ENCODE data around the gene DCLRE1A. TPM values are rescaled to one million over a fixed set of nuclear protein-coding genes. Genes with fewer than 3 reads are reported as not detected.
A peak's percentile ranks its signal among the peaks of the same experiment; 100 is the strongest.
"Not testable (repeated sequence)": the region's sequence is repeated elsewhere in the genome, so short reads cannot be mapped to it uniquely, and the experiment has no call there.

The DCLRE1A gene
- polyA plus RNA-seq, 3 donors from 2014 or later: 4.3 to 7.1 (median 4.4) TPM

DNA sequence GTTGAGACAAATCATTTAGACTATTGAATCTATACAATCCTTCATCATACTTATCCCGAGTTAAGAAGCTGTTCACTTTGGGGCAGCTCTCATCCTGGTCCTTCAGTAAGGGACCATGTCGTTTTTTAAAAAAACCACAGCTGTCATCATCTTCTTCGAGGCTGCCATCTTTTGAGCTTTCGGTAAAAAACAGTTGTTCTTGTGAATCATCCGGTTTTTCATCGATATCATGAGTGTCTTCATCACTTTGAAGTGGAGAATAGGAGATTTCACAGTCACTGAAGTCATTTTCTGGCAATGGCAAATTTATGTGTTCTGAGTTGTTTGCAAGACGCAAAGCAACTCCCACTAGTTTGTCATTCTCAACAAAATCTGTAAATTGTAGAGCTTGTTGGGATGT lies 3.9 kb downstream of the DCLRE1A start:
- H3K27me3 Mint-ChIP-seq (ENCODE audit: low read depth in 3 of 3): peaks cover 2 to 14% (median 5%) of the 10 kb centered on the region in 3 donors
- peak overlapping the region in 1 of 5 donors; percentile 38 for H3K4me3 Mint-ChIP-seq
- H3K27ac Mint-ChIP-seq: peak overlapping the region in 1 of 6 donors; percentile 46
- H3K36me3 Mint-ChIP-seq: peaks cover 8 to 31% (median 14%) of the 10 kb centered on the region in 3 donors
- no peak for DNase-seq
- peaks cover 31 to 47% of the 10 kb centered on the region in 2 donors for H3K4me1 Mint-ChIP-seq
- no peaks in the 10 kb centered on the region for H3K9me3 Mint-ChIP-seq

DNA sequence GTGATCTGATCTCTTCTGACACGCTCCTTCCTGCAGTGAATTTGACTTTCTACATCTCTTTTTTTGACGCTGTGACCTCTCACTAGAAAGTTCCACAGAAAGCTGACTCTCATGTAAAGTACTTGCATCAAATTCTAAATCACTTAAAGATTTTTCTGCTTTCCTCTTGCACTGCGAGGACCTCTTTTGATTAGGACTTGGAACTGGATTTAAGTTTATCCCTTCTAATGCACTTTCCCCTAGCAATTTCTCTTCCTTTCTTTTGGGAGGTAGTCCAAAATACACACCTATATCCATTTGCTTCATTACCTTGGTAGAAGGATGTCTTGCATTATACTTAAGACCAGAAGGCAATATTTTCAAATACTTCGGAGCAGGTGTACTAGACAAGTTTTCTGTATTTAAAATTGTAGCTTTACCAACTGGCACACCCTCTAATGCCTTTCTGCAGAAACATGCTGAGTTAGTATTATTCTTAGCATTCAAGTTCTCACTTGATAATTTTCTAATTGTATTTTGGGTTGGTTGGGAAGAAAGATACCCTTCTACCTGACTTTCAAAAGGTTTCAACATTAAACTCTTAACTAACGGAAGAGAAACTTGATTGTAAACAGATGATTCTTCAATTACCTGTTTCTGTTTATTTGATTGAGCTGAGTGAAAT lies 4.6 kb downstream of the DCLRE1A start:
- no peaks in the 10 kb centered on the region for H3K9me3 Mint-ChIP-seq

DNA sequence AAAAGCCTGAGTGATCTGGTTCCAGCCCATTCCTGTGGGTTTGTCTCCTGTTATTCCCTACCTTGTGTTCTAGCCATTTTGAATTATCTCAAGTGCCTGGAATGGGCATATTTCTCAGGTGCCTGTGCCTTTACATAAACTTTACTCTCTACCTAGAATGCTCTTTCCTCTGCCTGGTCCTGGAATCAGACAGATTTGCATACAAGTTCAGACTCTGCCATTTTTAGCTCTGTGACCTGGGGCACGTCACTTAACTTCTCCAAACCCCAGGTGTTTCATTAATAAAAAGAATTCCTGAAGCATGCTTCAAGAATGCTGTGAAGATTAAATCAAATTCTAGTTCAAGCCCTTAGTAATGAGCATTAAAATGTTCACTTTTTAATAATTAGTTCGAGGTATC lies 7.8 kb downstream of the DCLRE1A start:
- Mint-ChIP-seq H3K27me3 (ENCODE audit: low read depth in 3 of 3) (peaks cover 0 to 3% (median 0%) of the 10 kb centered on the region in 3 donors), H3K4me3 (no peak overlapping the region), H3K9me3 (no peaks in the 10 kb centered on the region), H3K4me1 (peaks cover 12 to 23% of the 10 kb centered on the region in 2 donors), H3K36me3 (peaks cover 16 to 41% (median 21%) of the 10 kb centered on the region in 3 donors), H3K27ac (no peak overlapping the region)
- no peak for DNase-seq

More for the DNA sequence above, 4.6 kb downstream of the DCLRE1A start:
- peak overlapping the region in 2 of 6 donors; percentile 1 to 66 for H3K27ac Mint-ChIP-seq
- peaks cover 10 to 32% (median 14%) of the 10 kb centered on the region in 3 donors for H3K36me3 Mint-ChIP-seq
- DNase-seq: no peak
- H3K27me3 Mint-ChIP-seq (ENCODE audit: low read depth in 3 of 3): peaks cover 0 to 10% (median under 1%) of the 10 kb centered on the region in 3 donors
- peaks cover 28 to 42% of the 10 kb centered on the region in 2 donors for H3K4me1 Mint-ChIP-seq
- no peak overlapping the region for H3K4me3 Mint-ChIP-seq

DNA sequence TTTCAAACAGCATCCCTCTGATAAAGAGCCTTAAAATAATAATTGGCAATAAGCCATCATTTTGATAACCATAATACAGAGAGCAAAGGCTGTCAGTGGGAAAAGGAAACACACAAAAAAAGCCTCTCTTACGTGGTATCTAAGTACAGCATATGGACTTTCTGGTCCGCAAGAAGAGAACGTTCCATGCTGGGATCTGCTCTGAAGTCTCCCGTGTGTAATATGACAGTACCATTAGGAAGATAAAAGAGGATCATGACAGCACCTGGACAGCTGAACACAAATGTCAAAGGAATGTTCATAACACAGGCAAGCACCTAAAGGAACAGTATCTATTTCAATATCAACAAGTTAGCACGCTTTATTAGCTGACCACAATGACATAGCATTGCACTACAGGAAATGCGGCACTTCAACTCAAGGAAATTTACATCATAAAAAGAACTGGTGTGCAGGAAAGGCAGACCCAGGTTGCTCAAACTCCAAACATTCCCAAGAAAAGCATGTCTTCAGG lies 9.9 kb downstream of the DCLRE1A start:
- Mint-ChIP-seq H3K4me1 (peaks cover 8 to 12% of the 10 kb centered on the region in 2 donors), H3K27me3 (ENCODE audit: low read depth in 3 of 3) (peaks cover 0 to under 1% (median 0%) of the 10 kb centered on the region in 3 donors), H3K36me3 (peaks cover 17 to 46% (median 29%) of the 10 kb centered on the region in 3 donors), H3K9me3 (no peaks in the 10 kb centered on the region), H3K4me3 (no peak overlapping the region), H3K27ac (no peak overlapping the region)
- DNase-seq: no peak

DNA sequence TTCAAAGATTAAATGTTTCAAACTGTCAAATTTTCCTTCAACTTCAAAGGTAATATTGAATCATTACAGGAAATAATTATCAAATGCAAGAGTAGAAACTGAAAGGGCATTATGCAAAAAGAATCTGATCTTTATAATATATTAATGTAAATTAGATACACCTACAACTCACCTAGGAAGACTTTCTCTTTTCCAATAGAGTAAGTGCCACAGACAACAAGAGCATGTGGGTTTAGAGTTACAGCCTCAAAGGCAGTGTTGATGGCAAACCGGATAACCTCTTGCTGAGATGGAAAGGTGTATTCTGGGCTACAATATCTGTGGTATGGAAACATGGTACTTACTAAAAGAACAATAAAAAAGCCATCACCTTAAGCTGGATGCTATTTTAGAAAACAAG lies 11.7 kb downstream of the DCLRE1A start:
- no peak for DNase-seq
- no peak overlapping the region for H3K4me3 Mint-ChIP-seq
- peaks cover 17 to 41% (median 25%) of the 10 kb centered on the region in 3 donors for H3K36me3 Mint-ChIP-seq
- H3K27ac Mint-ChIP-seq: no peak overlapping the region
- H3K9me3 Mint-ChIP-seq: no peaks in the 10 kb centered on the region
- H3K4me1 Mint-ChIP-seq: peaks cover 0 to 3% of the 10 kb centered on the region in 2 donors
- no peaks in the 10 kb centered on the region for H3K27me3 Mint-ChIP-seq (ENCODE audit: low read depth in 3 of 3)

DNA sequence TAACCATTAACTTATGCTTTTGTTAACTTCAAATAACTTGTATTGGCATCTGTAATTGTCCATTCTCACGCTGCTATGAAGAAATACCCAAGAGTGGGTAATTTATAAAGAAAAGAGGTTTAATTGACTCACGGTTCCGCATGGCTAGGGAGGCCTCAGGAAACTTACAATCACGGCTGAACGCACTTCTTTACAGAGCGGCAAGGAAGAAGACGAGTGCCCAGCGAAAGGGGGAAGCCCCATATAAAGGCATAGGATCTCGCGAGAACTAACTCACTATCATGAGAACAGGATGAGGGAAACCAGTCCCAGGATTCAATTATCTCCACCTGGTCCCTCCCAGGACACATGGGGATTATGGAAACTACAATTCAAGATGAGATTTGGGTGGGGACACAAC lies 25.3 kb downstream of the DCLRE1A start:
- not testable (repeated sequence) for H3K27ac Mint-ChIP-seq, H3K9me3 Mint-ChIP-seq, H3K36me3 Mint-ChIP-seq, DNase-seq, H3K4me1 Mint-ChIP-seq, H3K4me3 Mint-ChIP-seq
- peaks cover 0 to 15% (median 2%) of the 10 kb centered on the region in 3 donors for H3K27me3 Mint-ChIP-seq (ENCODE audit: low read depth in 3 of 3)

DNA sequence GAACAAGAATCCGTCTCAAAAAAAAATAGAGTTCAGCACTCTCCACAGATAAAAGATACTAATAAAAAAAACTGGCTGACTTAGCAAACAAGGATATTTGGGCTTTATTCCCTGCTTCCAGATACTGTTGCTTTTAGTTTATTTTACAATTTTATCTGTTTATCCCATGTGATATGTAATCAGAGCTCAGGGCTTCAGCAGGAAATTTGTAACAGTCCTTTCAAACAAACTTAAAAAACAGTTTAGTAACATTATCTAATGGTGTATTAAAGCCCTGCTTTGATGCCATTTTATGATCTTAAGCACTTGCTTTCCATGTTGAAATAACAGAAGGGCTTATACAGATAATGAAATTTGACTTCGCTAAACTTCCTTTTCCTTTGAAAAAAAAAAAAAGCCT lies 28.1 kb downstream of the DCLRE1A start:
- no peaks in the 10 kb centered on the region for H3K4me1 Mint-ChIP-seq
- no peaks in the 10 kb centered on the region for H3K9me3 Mint-ChIP-seq
- no peak for DNase-seq
- no peaks in the 10 kb centered on the region for H3K36me3 Mint-ChIP-seq
- no peak overlapping the region for H3K4me3 Mint-ChIP-seq
- no peak overlapping the region for H3K27ac Mint-ChIP-seq
- H3K27me3 Mint-ChIP-seq (ENCODE audit: low read depth in 3 of 3): peaks cover 0 to 15% (median 2%) of the 10 kb centered on the region in 3 donors

DNA sequence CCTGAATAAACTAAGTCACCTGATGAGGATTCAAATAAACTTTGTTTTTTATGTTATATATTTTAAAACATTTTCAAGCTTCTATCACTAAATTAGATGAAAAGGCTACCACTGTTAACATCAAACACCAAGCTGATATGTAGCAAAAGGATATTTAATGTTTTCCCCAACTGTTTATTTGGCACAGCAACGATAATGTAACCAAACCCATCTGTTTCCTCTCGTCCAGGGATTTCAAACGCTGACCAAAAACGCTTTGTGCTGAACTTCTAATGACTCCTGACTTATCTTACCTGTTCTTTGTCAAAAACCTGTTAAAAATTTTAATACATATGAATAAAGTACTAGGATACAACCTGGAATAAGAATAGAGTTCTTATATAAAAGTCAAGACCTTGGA lies 30.5 kb downstream of the DCLRE1A start:
- Mint-ChIP-seq H3K9me3 (no peaks in the 10 kb centered on the region), H3K4me3 (no peak overlapping the region), H3K4me1 (no peaks in the 10 kb centered on the region), H3K27ac (no peak overlapping the region), H3K27me3 (ENCODE audit: low read depth in 3 of 3) (peaks cover 0 to 10% (median 2%) of the 10 kb centered on the region in 3 donors), H3K36me3 (no peaks in the 10 kb centered on the region)
- no peak for DNase-seq

DNA sequence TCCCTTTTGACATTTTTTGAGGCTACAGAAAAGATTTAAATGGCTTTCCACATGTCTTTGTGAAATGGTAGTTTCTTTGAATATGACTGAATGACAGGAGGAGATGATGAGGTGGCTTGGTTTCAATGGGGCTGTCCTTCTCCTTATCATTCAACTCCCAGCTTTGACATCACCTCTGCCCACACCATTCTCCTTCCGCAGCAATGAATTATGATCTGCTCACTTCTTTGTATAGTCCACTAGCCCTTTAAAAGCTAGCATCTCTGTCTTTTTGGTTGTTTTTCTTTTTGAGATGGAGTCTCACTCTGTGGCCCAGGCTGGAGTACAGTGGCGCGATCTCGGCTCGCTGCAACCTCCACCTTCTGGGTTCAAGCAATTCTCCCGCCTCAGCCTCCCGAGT lies 31.7 kb downstream of the DCLRE1A start:
- DNase-seq: no peak
- no peaks in the 10 kb centered on the region for H3K36me3 Mint-ChIP-seq
- H3K9me3 Mint-ChIP-seq: no peaks in the 10 kb centered on the region
- H3K4me1 Mint-ChIP-seq: no peaks in the 10 kb centered on the region
- peaks cover 0 to 10% (median 2%) of the 10 kb centered on the region in 3 donors for H3K27me3 Mint-ChIP-seq (ENCODE audit: low read depth in 3 of 3)
- H3K4me3 Mint-ChIP-seq: no peak overlapping the region
- no peak overlapping the region for H3K27ac Mint-ChIP-seq

DNA sequence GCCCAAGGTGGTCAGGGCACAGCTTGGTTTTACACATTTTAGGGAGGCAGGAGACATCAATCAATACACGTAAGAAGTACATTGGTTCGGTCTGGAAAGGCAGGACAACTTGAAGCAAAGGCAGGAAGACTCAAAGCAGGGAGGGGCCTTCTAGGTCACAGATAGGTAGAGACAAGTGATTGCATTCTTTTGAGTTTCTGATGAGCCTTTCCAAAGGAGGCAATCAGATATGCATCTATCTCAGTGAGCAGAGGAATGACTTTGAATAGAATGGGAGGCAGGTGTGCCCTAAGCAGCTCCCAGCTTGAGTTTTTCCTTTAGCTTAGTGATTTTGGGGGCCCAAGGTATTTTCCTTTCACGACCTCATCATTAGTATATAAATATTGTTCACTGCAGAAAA lies 32.6 kb downstream of the DCLRE1A start:
- H3K9me3 Mint-ChIP-seq; H3K27ac Mint-ChIP-seq; H3K27me3 Mint-ChIP-seq (ENCODE audit: low read depth in 3 of 3); H3K4me1 Mint-ChIP-seq; DNase-seq; H3K36me3 Mint-ChIP-seq; H3K4me3 Mint-ChIP-seq: not testable (repeated sequence)

DNA sequence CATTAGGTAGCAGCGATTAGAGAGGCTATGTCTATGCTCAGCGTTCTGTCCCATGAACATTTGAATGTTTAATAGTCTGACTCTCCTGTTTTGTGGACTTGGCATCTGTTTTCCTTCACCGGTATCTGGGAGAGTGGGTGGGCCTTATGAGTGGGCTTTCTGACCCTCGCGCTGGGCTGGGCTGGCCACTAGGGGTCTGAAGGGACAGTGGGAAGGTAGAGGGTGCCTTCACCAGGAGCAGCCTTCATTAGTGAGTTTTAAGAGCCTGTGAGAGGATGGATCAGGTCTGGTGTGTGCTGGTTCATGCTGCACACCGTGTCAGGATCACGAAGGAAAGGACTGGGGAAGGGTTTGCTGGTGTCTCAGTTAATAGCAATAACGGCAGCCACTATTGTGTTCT lies 33.4 kb downstream of the DCLRE1A start:
- peaks cover 0 to 4% (median 2%) of the 10 kb centered on the region in 3 donors for H3K27me3 Mint-ChIP-seq (ENCODE audit: low read depth in 3 of 3)
- H3K9me3 Mint-ChIP-seq: no peaks in the 10 kb centered on the region
- DNase-seq: no peak
- no peaks in the 10 kb centered on the region for H3K4me1 Mint-ChIP-seq
- H3K36me3 Mint-ChIP-seq: no peaks in the 10 kb centered on the region
- H3K27ac Mint-ChIP-seq: no peak overlapping the region
- H3K4me3 Mint-ChIP-seq: no peak overlapping the region

DNA sequence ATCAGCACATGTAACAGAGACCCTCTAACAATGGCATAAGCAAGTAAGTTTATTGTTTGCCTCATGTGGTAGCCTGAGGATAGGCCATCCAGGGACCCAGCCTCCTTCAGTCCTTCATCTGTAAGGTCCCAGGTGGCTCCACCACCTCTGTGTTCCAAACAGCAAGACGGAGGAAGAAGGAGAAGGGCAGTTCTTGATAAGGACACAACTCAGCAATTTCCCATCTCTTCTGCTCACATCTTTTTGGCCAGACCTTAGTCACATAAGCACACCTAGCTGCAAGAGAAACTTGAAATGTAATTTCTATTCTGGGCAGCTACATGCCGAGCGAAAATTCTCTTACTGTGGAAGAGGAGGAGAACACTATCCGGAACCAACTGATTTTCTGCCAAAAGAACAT lies 33.9 kb downstream of the DCLRE1A start:
- Mint-ChIP-seq H3K27me3 (ENCODE audit: low read depth in 3 of 3) (peaks cover 0 to 4% (median 2%) of the 10 kb centered on the region in 3 donors), H3K9me3 (no peaks in the 10 kb centered on the region), H3K4me1 (no peaks in the 10 kb centered on the region), H3K36me3 (no peaks in the 10 kb centered on the region), H3K4me3 (no peak overlapping the region), H3K27ac (no peak overlapping the region)
- no peak for DNase-seq

DNA sequence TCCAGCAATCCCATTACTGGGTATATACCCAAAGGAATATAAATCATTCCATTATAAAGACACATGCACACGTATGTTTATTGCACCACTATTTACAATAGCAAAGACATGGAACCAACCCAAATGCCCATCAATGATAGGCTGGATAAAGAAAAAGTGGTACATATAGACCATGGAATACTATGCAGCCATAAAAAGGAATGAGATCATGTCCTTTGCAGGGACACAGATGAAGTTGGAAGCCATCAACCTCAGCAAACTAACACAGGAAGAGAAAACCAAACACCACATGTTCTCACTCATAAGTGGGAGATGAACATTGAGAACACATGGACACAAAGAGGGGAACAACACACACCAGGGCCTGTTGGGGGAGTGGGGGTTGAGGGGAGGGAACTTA lies 39.2 kb downstream of the DCLRE1A start:
- H3K36me3 Mint-ChIP-seq, H3K9me3 Mint-ChIP-seq, H3K4me3 Mint-ChIP-seq, DNase-seq, H3K27ac Mint-ChIP-seq, H3K4me1 Mint-ChIP-seq: not testable (repeated sequence)
- H3K27me3 Mint-ChIP-seq (ENCODE audit: low read depth in 3 of 3): peaks cover 2 to 12% (median 6%) of the 10 kb centered on the region in 3 donors

DNA sequence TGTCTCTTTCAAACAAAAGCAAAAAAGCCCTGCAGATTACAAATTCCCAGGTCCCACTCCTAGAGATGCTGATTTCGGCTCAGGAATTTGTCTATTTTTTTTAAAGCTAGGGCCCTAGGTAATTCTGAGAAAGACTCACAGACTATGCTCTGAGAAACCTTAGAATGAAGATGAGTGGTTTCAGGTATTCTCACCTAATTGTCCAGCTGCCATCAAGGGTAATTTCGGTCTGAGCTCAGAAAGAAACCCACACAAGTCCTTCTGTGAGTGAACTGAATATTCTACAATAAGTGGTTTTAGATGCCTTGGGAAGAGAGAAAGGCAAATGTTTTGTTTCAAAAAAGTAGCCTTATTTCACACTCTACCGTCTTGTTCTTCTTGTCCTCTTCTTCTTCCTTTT lies 45.7 kb downstream of the DCLRE1A start:
- H3K9me3 Mint-ChIP-seq: no peaks in the 10 kb centered on the region
- peaks cover 4 to 23% (median 6%) of the 10 kb centered on the region in 3 donors for H3K27me3 Mint-ChIP-seq (ENCODE audit: low read depth in 3 of 3)
- H3K27ac Mint-ChIP-seq: no peak overlapping the region
- DNase-seq: no peak
- no peaks in the 10 kb centered on the region for H3K4me1 Mint-ChIP-seq
- H3K4me3 Mint-ChIP-seq: no peak overlapping the region
- H3K36me3 Mint-ChIP-seq: no peaks in the 10 kb centered on the region

DNA sequence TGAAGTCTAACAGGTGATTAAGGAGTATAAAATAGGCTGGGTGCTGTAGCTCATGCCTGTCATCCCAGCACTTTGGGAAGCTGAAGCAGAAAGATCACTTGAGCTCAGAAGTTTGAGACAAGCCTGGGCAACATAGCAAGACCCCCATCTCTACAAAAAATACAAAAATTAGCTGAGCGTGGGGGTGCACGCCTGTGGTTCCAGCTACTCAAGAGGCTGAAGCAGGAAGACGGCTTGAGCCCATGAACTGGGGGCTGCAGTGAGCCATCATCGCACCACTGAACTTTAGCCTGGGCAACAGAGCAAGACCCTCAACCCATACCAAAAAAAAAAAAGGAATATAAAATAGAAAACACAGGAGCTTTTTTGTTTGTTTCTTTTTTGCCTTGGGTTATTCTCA lies 47.4 kb downstream of the DCLRE1A start:
- Mint-ChIP-seq H3K27ac (no peak overlapping the region), H3K9me3 (no peaks in the 10 kb centered on the region), H3K4me1 (no peaks in the 10 kb centered on the region), H3K4me3 (no peak overlapping the region), H3K36me3 (no peaks in the 10 kb centered on the region), H3K27me3 (ENCODE audit: low read depth in 3 of 3) (peaks cover 0 to 15% (median 3%) of the 10 kb centered on the region in 3 donors)
- no peak for DNase-seq

Data from immature natural killer cell (primary cell).